Upper lobe of right lung (tissue), 1 donor: ENCODE measurements around the gene TSTD2. TPM values are rescaled to one million over a fixed set of nuclear protein-coding genes. Genes with fewer than 3 reads are reported as not detected.

ENCODE experiments used
- ATAC-seq: fragments of 200-7000 bp; cut with Tn5 transposase; one replicate; pipeline ENCODE4 v1.9.1; 2020; ENCODE audit warnings: mild to moderate bottlenecking, moderate library complexity
- DNase-seq: peaks from one replicate; pipeline ENCODE4 v3.0.0-alpha.2; 2020
- H3K27ac ChIP-seq: fragments of 200-600 bp; one replicate; pipeline ENCODE4 v1.8.0; 2022
- H3K27me3 ChIP-seq: fragments of 200-600 bp; one replicate; pipeline ENCODE4 v1.8.0; 2022; ENCODE audit warnings: mild to moderate bottlenecking
- H3K36me3 ChIP-seq: fragments of 200-600 bp; one replicate; pipeline ENCODE4 v1.8.0; 2022
- H3K4me1 ChIP-seq: fragments of 200-600 bp; one replicate; pipeline ENCODE4 v1.8.0; 2022
- H3K4me3 ChIP-seq: fragments of 200-600 bp; one replicate; pipeline ENCODE4 v1.8.0; 2022; ENCODE audit warnings: mild to moderate bottlenecking
- H3K9me3 ChIP-seq: fragments of 200-600 bp; one replicate; pipeline ENCODE4 v1.8.0; 2022
- intact Hi-C: fragments of 100-400 bp; cut with DNase I; formaldehyde crosslinking; loops from one replicate; pipeline ENCODE4 v1.11.0; 2022
- total RNA-seq: library from RNA; stranded (reverse); fragmentation: NEBNext Ultra II Directional; extraction: Animal tissue kit (Norgen Biotek cat#: 25700); gene quantifications from one replicate; pipeline ENCODE4 v1.2.1, GENCODE V29; 2021
- TF ChIP-seq, protein P1 (sequence below): fragments of 200-600 bp; IDR thresholded peaks from one replicate; pipeline ENCODE4 v1.8.0; 2022; ENCODE audit warnings: antibody characterized with exemption
- donor health status: DM: no; HTN: yes; CAD: no; lungs with severe emphysema.

The TSTD2 gene
- total RNA-seq, 1 donor from 2014 or later = 20.0 TPM

- Histone ChIP-seq H3K27ac (peak overlapping the region; percentile 74), H3K9me3 (no peaks in the 10 kb centered on the region), H3K4me3 (no peak overlapping the region), H3K36me3 (no peaks in the 10 kb centered on the region), H3K4me1 (peaks cover 31% of the 10 kb centered on the region), H3K27me3 (no peaks in the 10 kb centered on the region)
- TF ChIP-seq, protein P1, sequence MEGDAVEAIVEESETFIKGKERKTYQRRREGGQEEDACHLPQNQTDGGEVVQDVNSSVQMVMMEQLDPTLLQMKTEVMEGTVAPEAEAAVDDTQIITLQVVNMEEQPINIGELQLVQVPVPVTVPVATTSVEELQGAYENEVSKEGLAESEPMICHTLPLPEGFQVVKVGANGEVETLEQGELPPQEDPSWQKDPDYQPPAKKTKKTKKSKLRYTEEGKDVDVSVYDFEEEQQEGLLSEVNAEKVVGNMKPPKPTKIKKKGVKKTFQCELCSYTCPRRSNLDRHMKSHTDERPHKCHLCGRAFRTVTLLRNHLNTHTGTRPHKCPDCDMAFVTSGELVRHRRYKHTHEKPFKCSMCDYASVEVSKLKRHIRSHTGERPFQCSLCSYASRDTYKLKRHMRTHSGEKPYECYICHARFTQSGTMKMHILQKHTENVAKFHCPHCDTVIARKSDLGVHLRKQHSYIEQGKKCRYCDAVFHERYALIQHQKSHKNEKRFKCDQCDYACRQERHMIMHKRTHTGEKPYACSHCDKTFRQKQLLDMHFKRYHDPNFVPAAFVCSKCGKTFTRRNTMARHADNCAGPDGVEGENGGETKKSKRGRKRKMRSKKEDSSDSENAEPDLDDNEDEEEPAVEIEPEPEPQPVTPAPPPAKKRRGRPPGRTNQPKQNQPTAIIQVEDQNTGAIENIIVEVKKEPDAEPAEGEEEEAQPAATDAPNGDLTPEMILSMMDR = no peak
- ATAC-seq = peak; percentile 10
- intact Hi-C loops = no loop called here
- peak; percentile 63 for DNase-seq
Measured at GRCh38 chr9:97556721-97557605, 76.2 kb downstream of the TSTD2 start.

DNA sequence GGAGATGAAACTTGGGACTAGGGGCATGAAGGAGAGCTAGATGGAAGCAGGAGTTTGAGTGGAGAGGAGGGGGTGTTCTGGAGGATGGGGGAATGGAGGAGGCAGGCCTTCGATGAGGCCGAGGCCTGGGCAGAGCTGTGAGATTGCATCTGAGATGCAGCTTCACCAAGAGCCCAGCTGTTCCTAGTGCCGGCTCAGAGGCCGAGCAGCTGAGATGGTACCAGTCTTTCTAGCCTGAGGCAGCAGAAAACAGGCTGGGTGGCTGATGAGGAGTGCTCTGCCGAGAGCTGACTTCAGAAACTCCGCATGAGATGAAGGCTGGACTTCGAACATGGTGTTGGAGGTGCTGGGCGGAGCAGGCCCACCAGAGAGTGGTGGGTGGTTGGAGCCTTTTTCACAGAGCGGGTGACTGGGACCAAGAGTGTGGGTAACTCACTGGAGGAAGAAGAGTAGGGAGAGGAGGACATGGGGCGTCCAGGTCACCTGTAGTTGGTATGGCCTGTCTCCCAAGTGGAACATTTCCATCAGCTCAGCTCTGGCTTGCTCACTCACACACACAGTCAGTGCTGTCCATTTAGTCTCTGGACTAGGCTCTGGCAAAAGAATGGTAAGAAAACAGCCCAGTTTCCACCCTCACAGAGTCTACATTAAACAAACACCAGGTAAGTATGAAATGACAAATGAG lies 77.0 kb downstream of the TSTD2 start:
- Histone ChIP-seq H3K36me3 (no peaks in the 10 kb centered on the region), H3K4me3 (no peak overlapping the region), H3K27ac (peak overlapping the region; percentile 74), H3K9me3 (no peaks in the 10 kb centered on the region), H3K4me1 (peaks cover 26% of the 10 kb centered on the region), H3K27me3 (no peaks in the 10 kb centered on the region)
- TF ChIP-seq, protein P1 = no peak
- ATAC-seq = no peak
- DNase-seq = peak; percentile 37
- intact Hi-C loops = no loop called here

DNA sequence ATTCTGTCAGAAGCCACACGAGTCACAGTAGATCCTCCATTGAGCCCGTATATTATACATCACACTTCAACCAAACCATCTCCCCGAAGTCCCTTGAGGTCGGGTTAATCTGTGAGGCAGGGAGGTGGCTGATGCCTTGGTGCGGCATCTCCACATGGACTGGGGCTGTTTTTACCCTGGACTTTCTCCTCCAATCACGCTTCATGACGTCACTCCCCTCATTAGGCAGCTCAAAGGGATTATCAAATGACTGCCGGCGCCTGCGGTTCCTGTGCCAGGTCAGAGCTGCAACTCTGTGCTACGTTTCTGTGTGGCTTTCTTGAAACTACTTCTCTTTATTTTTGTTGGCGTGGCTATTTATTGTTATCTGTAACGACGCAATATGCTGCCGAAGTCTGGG lies 78.0 kb downstream of the TSTD2 start:
- intact Hi-C loops = no loop called here
- ATAC-seq (no peak), DNase-seq (peak; percentile 12)
- Histone ChIP-seq H3K9me3 (no peaks in the 10 kb centered on the region), H3K4me1 (peaks cover 25% of the 10 kb centered on the region), H3K4me3 (no peak overlapping the region), H3K36me3 (no peaks in the 10 kb centered on the region), H3K27me3 (no peaks in the 10 kb centered on the region), H3K27ac (no peak overlapping the region)
- TF ChIP-seq, protein P1 = no peak

- intact Hi-C loops = no loop called here
- Histone ChIP-seq H3K9me3 (no peaks in the 10 kb centered on the region), H3K27me3 (no peaks in the 10 kb centered on the region), H3K4me1 (peaks cover 25% of the 10 kb centered on the region), H3K36me3 (no peaks in the 10 kb centered on the region), H3K4me3 (no peak overlapping the region), H3K27ac (no peak overlapping the region)
- ATAC-seq (no peak), DNase-seq (peak; percentile 46)
- TF ChIP-seq, protein P1 = no peak
Measured at GRCh38 chr9:97554566-97555075, 78.5 kb downstream of the TSTD2 start.

DNA sequence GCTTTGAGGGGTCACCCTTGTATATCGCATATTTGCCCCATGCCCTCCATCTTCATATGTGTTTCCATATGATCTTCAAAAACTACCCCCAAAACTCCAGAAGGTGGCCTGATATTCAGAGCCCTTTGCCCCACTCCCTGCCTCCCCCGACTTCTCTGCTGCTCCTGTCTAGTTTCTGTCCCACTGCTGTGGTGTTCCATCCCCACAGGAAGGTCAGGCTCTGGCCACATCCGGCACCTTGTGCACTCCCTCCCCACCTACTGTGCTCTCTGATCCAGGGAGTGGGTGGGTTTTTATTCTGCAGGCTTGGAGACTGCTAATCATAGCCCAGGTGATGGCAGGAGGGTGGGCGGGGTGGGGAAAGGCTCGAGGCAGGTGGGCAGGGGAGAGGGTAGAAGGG lies 79.3 kb downstream of the TSTD2 start:
- ATAC-seq (no peak), DNase-seq (peak; percentile 29)
- H3K27ac ChIP-seq = no peak overlapping the region
- H3K9me3 ChIP-seq = no peaks in the 10 kb centered on the region
- TF ChIP-seq, protein P1 = no peak
- H3K4me3 ChIP-seq = no peak overlapping the region
- intact Hi-C loops = no loop called here
- peaks cover 20% of the 10 kb centered on the region for H3K4me1 ChIP-seq
- H3K36me3 ChIP-seq = no peaks in the 10 kb centered on the region
- no peaks in the 10 kb centered on the region for H3K27me3 ChIP-seq
